Activated T-cell treated with anti-CD3 and anti-CD28 coated beads, Interleukin-2, amount 50 U/mL, for 24 hours (primary cell): ENCODE results near the gene PBX3.

Experiments used
- DNase-seq: peaks from one replicate; pipeline ENCODE4 v3.0.0-alpha.2; 2020
- H3K27ac Mint-ChIP-seq: 2 replicates; pipeline ENCODE4 v1.8.0; 2020; ENCODE audit warnings: mild to moderate bottlenecking, mixed read lengths
- H3K27me3 Mint-ChIP-seq: 2 replicates; pipeline ENCODE4 v1.8.0; 2020; ENCODE audit warnings: mixed read lengths
- H3K36me3 Mint-ChIP-seq: 2 replicates; pipeline ENCODE4 v1.8.0; 2020; ENCODE audit warnings: low read depth, mixed read lengths
- H3K4me1 Mint-ChIP-seq: 2 replicates; pipeline ENCODE4 v1.8.0; 2020; ENCODE audit warnings: low read depth, mixed read lengths
- H3K4me3 Mint-ChIP-seq: 2 replicates; pipeline ENCODE4 v1.8.0; 2020; ENCODE audit warnings: mild to moderate bottlenecking, moderate library complexity, mixed read lengths
- H3K9me3 Mint-ChIP-seq: 2 replicates; pipeline ENCODE4 v1.8.0; 2020; ENCODE audit warnings: mixed read lengths

The PBX3 gene

GRCh38 chr9:125867751-125868415 is 120.7 kb downstream of the PBX3 start:
- H3K9me3 Mint-ChIP-seq = no peaks in the 10 kb centered on the region
- H3K27me3 Mint-ChIP-seq = no peaks in the 10 kb centered on the region
- H3K4me1 Mint-ChIP-seq = no peaks in the 10 kb centered on the region
- DNase-seq = no peak
- no peaks in the 10 kb centered on the region for H3K36me3 Mint-ChIP-seq
- no peak overlapping the region for H3K27ac Mint-ChIP-seq
- no peak overlapping the region for H3K4me3 Mint-ChIP-seq

- Mint-ChIP-seq H3K27me3 (no peaks in the 10 kb centered on the region), H3K27ac (no peak overlapping the region), H3K36me3 (no peaks in the 10 kb centered on the region), H3K4me3 (no peak overlapping the region), H3K4me1 (no peaks in the 10 kb centered on the region), H3K9me3 (no peaks in the 10 kb centered on the region)
- DNase-seq = no peak
Measured at GRCh38 chr9:125878164-125878631, 131.0 kb downstream of the PBX3 start.

GRCh38 chr9:125881042-125881441 is 133.9 kb downstream of the PBX3 start:
- no peak for DNase-seq
- Mint-ChIP-seq H3K9me3 (no peaks in the 10 kb centered on the region), H3K4me1 (no peaks in the 10 kb centered on the region), H3K4me3 (no peak overlapping the region), H3K36me3 (no peaks in the 10 kb centered on the region), H3K27me3 (no peaks in the 10 kb centered on the region), H3K27ac (no peak overlapping the region)

DNA sequence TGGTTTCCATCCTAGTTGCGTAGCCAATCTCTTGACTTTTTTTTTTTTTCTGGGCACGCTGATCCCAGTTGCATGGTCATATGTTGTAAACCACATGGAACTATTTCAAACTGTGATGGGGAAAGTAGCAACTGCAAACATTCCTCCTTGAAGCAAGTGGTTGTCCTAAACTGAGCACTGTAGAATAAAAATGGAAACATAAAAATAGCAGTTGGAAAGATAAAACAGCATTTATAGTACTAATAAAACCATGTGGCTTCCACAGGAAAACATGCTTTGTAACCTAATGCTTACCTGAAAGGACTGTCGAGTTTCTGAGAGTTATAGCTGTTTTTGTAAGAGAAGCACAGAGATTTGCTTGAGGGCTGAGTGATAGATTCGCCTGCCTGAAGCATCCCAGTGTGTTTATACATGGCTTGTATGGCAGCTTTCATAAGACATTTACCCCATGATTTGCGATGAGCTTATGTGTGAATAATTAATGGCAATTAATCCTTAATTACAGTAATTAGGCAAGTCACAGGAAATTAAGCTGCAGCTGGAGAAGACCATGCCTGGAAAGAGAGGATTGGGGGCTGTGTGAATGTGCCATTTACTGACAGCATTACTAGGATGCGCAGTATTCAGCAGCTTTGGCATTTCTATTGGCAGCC is 136.5 kb downstream of the PBX3 start:
- Mint-ChIP-seq H3K4me3 (no peak overlapping the region), H3K27me3 (peaks cover 13% of the 10 kb centered on the region), H3K4me1 (peaks cover 2% of the 10 kb centered on the region), H3K36me3 (no peaks in the 10 kb centered on the region), H3K27ac (no peak overlapping the region), H3K9me3 (no peaks in the 10 kb centered on the region)
- no peak for DNase-seq

GRCh38 chr9:125884218-125884595 is 137.0 kb downstream of the PBX3 start:
- H3K9me3 Mint-ChIP-seq = no peaks in the 10 kb centered on the region
- DNase-seq = no peak
- H3K27me3 Mint-ChIP-seq = peaks cover 19% of the 10 kb centered on the region
- no peak overlapping the region for H3K27ac Mint-ChIP-seq
- H3K4me3 Mint-ChIP-seq = no peak overlapping the region
- H3K4me1 Mint-ChIP-seq = peaks cover 8% of the 10 kb centered on the region
- H3K36me3 Mint-ChIP-seq = no peaks in the 10 kb centered on the region

DNA sequence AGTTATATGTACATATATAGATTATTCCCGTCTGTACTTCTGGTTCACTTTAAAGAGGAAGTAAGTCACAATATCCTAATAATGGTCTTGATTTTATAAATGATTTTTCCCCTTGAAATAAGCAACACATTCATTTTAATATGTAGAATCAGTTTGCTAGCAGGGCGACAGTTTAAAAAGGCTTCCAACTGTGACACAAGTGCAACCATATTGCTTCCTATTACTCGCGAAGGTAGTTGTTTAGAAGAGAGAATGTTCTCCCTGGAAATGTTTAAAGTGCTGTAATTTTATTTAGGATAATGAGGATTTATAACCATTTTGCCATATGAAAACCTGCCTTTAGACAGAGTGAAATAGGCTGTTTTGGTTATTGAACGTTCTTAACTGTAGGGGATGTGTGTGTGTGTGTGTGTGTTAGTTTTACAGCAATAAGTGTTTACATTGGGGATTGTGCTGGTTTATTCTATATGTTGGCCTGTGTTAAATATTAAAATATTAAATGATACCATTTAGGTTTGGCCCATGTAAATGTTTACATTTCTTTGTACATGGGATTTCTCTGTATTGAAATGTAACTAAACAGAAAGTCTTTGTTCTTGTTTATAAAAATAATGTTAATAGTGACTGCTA is 138.3 kb downstream of the PBX3 start:
- DNase-seq = no peak
- Mint-ChIP-seq H3K27me3 (peaks cover 29% of the 10 kb centered on the region), H3K36me3 (no peaks in the 10 kb centered on the region), H3K27ac (no peak overlapping the region), H3K4me1 (peaks cover 15% of the 10 kb centered on the region), H3K9me3 (no peaks in the 10 kb centered on the region), H3K4me3 (no peak overlapping the region)

DNA sequence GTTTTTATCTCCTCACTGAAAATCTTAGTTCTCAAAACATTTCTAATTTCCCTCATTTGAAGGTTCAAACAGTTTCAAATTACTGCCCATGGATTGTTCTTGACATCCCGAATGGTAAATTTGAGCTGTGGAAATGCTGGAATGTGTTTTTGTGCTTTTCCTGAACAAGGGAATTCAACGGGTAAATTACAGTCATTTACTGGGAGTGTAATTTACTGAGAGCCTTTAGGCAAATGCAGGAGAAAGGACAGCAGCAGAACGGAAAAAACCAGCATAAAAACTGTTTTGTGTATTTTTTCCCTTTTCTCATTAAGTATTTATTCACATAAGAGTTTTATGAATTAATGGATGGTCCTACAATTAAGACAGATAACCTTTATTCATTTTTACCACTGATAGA is 139.2 kb downstream of the PBX3 start:
- DNase-seq = no peak
- Mint-ChIP-seq H3K36me3 (no peaks in the 10 kb centered on the region), H3K9me3 (no peaks in the 10 kb centered on the region), H3K27ac (no peak overlapping the region), H3K4me1 (peaks cover 17% of the 10 kb centered on the region), H3K27me3 (peaks cover 29% of the 10 kb centered on the region), H3K4me3 (no peak overlapping the region)

DNA sequence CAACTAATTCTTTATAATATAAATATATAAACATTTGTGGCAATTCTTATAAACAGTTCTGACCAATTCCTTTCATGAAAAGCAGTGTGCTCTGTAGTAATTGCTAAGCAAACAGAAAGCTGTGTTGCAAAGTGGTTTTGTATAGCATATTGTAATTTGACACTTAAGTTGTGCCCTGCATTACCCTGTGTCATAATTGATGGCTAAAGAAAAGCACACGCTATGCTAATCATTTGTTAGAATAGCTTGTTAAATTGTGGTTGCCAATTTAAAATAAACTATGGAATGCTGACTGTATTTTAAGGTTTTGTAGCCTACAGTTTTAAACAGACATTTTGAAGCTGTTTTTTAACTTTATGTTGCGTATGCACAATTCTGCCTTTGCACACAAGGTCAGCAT is 140.0 kb downstream of the PBX3 start:
- DNase-seq = no peak
- Mint-ChIP-seq H3K36me3 (no peaks in the 10 kb centered on the region), H3K4me1 (peaks cover 17% of the 10 kb centered on the region), H3K4me3 (no peak overlapping the region), H3K9me3 (no peaks in the 10 kb centered on the region), H3K27me3 (peaks cover 29% of the 10 kb centered on the region), H3K27ac (no peak overlapping the region)

DNA sequence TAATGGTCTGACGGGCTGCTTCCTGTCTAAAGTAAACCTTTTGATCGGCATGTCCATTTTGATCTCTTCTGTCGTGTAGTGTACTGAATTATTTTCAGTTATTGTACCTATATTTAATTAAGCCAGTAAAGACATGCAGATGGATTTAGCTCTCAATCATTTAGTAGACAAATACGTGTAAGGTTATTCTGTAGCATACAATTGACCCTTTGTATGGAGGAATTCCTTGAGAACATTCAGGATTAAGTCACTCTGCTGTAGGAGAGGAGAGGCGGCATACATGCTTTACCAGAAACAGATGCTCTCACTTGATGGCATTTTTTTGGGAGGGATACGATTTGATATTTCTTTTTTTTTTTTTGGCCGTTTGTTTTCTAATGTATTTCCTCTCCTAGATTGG is 141.0 kb downstream of the PBX3 start:
- DNase-seq = no peak
- peaks cover 17% of the 10 kb centered on the region for H3K4me1 Mint-ChIP-seq
- peaks cover 29% of the 10 kb centered on the region for H3K27me3 Mint-ChIP-seq
- H3K36me3 Mint-ChIP-seq = no peaks in the 10 kb centered on the region
- no peak overlapping the region for H3K27ac Mint-ChIP-seq
- H3K4me3 Mint-ChIP-seq = no peak overlapping the region
- no peaks in the 10 kb centered on the region for H3K9me3 Mint-ChIP-seq

DNA sequence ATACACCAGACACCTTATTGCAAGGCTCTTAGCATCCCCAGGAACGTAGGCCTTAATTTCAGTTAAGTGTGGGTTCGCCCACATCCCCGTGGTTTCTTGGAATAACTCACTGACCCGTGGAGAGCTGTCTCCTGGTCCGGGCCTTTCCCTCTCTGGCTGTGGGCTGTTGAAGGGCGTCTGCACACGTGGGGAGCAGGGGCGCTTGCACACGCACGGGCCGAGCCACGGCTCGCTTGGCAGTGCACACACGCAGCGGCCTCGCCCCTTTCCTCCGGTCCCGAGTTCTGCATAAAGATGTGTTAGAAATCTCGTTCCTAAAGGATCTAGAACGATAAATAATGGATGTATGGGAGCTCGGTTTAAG is 141.9 kb downstream of the PBX3 start:
- peak overlapping the region; percentile 74 for H3K4me3 Mint-ChIP-seq
- H3K27ac Mint-ChIP-seq = no peak overlapping the region
- H3K9me3 Mint-ChIP-seq = no peaks in the 10 kb centered on the region
- H3K36me3 Mint-ChIP-seq = no peaks in the 10 kb centered on the region
- DNase-seq = peak; percentile 33
- H3K27me3 Mint-ChIP-seq = peaks cover 29% of the 10 kb centered on the region
- peaks cover 17% of the 10 kb centered on the region for H3K4me1 Mint-ChIP-seq

GRCh38 chr9:125889476-125890419 is 142.6 kb downstream of the PBX3 start:
- Mint-ChIP-seq H3K27me3 (peaks cover 29% of the 10 kb centered on the region), H3K4me1 (peaks cover 17% of the 10 kb centered on the region), H3K27ac (no peak overlapping the region), H3K4me3 (peak overlapping the region; percentile 74), H3K9me3 (no peaks in the 10 kb centered on the region), H3K36me3 (no peaks in the 10 kb centered on the region)
- DNase-seq = peak; percentile 66

GRCh38 chr9:125890826-125891225 is 143.7 kb downstream of the PBX3 start:
- no peak overlapping the region for H3K4me3 Mint-ChIP-seq

DNA sequence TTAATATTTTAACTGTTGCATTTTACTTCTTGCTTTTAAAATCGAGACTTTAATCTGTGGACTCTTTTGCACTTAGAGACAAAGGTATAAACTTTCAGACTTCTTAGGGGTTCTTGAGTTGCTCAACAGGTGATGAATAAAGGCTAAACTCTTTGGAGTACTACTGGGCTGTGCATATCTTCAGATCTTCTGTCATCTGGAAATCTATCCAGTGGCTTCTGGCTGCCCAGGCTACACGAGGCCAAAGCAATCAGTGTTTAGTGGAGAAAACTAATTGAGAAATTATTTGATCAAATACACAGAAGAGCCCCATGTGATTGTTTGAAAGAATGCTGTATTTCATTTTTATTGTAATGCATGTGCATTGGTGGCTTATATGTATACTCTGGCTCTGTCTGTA is 146.1 kb downstream of the PBX3 start:
- no peak overlapping the region for H3K4me3 Mint-ChIP-seq
- no peaks in the 10 kb centered on the region for H3K36me3 Mint-ChIP-seq
- no peak overlapping the region for H3K27ac Mint-ChIP-seq
- DNase-seq = no peak
- peaks cover 16% of the 10 kb centered on the region for H3K4me1 Mint-ChIP-seq
- no peaks in the 10 kb centered on the region for H3K9me3 Mint-ChIP-seq
- peaks cover 18% of the 10 kb centered on the region for H3K27me3 Mint-ChIP-seq

More at GRCh38 chr9:125890826-125891225, 143.7 kb downstream of the PBX3 start:
- Mint-ChIP-seq H3K9me3 (no peaks in the 10 kb centered on the region), H3K36me3 (no peaks in the 10 kb centered on the region), H3K4me1 (peaks cover 17% of the 10 kb centered on the region), H3K27me3 (peaks cover 29% of the 10 kb centered on the region), H3K27ac (no peak overlapping the region)
- DNase-seq = no peak

GRCh38 chr9:125894566-125894965 is 147.4 kb downstream of the PBX3 start:
- Mint-ChIP-seq H3K9me3 (no peaks in the 10 kb centered on the region), H3K4me3 (no peak overlapping the region), H3K36me3 (no peaks in the 10 kb centered on the region), H3K27me3 (peaks cover 7% of the 10 kb centered on the region), H3K27ac (no peak overlapping the region), H3K4me1 (peaks cover 9% of the 10 kb centered on the region)
- DNase-seq = no peak
